Activated T-cell treated with anti-CD3 and anti-CD28 coated beads for 24 hours (primary cell): Measurements from ENCODE around the gene PLD1.

Experiments
- DNase-seq: peaks from one replicate; pipeline ENCODE4 v3.0.0-alpha.2; 2020; ENCODE audit warnings: low read depth

Gene PLD1

DNA sequence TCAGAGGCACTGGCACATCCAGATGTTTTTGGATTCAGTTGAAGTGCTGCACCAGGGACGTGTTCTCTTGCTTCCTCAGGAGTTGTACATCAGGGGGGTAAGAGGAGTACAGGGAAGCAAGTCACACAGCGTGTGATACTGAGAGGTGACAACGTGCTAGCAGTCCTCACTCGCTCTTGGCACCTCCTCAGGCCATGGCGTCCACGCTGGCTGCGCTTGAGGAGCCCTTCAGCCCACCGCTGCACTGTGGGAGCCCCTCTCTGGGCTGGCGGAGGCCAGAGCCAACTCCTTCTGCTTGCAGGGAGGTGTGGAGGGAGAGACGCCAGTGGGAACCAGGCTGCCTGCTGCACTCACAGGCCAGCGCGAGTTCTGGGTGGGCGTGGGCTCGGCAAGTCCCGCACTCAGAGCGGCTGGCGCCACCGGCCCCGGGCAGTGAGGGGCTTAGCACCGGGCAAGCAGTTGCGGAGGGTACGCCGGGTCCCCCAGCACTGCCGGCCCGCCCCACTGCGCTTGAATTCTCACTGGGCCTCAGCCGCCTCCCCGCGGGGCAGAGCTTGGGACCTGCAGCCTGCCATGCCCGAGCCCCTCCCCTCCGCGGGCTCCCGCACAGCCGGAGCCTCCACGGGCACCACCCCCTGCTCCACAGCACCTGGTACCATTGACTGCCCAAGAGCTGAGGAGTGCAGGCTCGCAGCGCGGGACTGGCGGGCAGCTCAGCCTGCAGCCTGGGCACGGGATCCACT, 64.5 kb downstream of the PLD1 start:
- no peak for DNase-seq

DNA sequence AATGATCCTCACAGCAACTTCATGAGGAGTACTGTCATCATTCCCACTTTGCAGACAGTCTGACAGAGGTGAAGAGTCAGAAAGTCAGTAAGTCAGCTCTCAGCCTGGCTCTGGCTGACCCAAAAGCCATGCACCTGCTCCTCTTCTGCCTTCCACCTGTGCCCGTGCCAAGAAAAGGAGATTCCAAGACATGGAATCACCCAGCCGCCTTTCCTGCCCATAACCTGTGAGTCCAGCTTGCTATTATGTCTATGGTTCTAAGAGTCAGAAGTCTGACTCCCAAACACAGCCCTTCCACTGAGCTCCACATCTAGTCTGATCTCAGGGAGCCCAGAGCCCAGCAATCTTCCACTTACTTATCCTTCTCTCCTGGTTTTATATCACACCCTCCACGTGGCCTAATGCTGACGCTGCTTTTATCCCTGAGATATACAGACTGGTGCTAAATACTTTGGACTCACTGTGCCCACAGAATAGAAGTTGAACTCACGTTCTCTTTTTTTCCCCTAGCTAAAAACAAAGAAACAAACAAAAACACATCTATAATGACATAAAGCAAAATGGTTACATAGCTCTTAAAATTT, 66.0 kb downstream of the PLD1 start:
- no peak for DNase-seq

DNA sequence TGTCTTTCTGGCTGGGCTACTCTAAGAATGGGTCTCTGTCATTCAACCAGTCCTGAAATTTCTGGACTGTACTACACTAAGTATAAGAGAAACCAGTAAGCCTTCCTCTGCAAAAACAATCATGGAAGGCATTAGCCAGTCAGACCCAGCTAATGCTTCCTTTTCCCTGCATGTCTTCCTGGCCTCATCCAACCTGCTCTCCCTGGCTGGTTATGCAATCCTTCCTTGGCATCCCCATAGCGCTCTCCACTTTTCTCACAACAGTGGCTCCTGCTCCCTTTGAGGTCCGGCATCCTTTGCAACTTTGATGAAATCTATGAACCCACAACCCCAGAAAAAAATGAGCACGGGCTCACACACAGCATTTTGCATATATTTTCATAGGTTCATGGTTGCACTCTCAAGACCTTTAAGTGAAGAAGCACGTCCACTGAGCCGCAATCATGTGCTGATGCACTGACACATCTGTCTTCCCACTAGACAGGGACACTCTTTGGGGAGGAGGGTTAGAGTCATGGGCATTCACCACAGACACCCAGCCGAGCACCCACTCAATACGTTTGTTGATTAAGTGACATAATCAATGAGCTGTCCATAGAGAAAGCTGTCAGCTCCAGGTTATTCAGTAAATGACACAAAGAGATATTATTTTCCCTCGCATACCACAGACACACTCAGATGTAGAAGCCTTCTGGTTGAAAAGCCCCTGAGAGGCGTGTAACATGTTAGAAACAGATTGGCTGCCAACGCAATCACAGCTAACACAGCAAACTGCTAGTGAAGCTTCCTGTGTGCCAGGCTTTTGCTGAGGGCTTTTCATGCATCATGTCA, 66.7 kb downstream of the PLD1 start:
- DNase-seq, result no peak

DNA sequence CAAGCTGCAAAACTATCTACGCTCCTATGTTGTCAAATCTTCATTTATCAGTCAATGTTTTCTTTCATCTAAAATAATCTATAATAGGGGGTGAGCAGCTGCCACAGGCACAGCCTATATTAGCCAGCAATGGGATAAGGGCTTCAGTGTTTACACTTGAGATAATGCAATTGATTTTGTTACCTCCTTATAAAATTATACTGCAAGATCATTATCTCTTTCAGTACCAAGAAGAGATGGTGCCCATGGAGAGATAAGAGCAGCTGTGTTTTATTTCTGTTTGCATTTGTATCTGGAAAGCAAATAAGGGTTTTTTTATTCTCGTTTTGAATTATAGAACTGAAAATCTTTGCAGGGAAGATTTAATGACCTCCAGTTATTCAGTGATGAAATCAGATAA, 68.9 kb downstream of the PLD1 start:
- DNase-seq, result no peak

DNA sequence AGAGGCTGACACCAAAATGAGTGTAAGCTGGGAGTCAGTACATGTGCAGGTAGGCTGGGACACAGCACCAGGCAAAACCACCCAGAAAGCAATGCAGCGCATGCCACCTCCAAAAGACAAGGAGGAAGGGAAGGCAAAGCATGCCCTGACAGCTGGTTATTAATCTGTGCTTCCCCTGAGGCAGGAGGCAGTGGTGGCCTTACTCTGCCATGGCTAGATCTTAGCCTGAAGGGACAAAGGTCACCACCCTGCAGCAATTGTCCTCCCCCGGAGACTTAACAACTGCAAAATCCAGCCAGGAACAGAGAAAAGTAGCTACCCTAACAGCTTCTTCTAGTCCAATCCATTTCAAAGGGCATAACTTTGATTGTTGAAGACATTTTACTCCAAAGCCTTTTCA, 73.7 kb downstream of the PLD1 start:
- DNase-seq, result no peak

DNA sequence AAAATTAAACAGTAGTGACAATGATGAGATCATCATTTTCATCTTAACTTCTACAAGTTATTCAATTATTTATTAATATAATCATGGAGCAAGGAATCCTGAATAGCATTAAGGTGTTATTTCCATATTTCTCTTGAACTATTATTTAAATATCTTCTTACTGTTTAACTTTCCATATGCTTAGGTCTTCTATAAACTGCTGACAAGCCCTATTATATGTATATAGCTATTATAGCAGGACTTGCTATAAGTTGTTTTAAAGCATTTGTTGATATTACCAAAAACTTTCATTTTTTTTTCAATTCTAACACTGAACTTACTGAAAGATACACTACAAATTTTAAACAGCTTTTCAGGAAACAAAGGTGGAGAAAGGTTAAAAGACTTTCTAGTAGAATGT, 76.7 kb downstream of the PLD1 start:
- DNase-seq, result no peak

DNA sequence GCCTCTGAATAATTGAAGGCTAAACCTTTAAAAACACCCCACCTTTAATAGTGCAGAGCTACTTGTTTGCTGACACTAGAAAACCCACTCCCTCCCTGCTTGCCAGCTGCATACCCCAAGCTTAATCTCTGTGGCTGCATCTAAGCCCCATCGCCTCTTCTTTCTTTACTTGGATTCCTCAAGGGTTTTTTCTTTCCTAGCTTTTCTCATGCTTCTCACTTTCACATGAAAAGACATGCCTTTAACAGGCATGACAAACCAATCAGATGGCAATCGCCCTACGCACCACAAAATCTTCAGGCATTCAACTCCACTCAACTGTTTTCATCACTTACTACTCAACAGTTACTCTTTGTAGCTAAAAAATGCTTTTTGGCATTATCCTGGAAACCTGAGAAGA, 77.5 kb downstream of the PLD1 start:
- no peak for DNase-seq

DNA sequence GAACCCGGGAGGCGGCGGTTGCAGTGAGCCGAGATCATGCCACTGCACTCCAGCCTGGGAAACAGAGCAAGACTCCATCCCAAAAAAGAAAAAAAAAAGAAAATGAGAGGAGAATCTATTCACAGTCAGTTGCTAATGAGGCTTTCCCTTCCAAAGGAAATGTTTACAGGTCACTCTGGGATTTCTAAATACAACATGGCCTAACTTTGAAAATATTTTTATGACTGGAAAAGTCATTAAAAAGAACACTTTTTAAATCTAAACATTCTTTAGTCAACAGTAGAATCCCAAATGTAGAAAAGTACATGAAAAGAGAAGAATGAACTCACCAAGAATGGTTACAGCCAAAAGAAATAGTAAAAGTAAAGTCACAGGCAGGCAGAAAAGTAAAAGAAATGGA, 78.6 kb downstream of the PLD1 start:
- DNase-seq, result no peak

DNA sequence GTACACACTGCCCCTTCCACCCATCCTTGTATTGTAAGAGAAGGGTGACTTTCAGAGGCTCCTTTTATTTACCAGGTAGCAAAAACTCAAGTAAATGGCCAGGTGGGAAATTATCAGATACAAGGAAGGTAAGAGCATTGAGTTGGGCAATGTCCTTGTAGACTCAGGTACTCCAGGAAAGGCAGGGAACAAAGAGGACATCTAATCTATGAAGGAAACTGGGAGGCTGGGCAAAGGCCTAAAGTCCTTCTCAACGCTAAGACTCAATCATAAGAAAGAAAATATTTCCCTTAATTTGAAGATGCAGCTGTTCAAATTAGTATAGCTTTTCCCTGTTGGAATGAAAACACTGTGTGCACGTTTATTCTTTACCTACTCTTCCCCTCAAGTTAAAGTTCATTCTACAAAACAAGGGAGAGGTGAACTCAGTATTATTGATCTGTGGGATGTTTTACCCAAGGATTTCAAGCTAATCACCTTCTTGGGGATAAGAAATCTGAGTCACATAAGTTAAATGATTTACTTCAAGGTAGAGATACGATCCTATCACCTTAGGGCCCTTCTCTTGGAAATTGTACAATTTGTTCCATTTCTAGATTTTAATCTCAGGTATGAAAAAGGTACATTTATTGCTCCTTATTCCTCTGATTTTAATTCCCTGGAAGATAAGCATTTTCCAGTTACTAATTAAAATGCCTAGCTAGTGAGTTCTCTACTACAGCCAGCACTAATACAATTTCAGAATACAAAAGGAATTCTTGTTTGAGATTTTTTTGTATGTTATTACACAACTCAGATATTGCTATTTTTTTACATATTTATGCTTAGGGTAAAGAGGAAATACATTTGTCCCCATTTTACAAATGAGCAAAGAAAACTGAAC, 80.6 kb downstream of the PLD1 start:
- no peak for DNase-seq

DNA sequence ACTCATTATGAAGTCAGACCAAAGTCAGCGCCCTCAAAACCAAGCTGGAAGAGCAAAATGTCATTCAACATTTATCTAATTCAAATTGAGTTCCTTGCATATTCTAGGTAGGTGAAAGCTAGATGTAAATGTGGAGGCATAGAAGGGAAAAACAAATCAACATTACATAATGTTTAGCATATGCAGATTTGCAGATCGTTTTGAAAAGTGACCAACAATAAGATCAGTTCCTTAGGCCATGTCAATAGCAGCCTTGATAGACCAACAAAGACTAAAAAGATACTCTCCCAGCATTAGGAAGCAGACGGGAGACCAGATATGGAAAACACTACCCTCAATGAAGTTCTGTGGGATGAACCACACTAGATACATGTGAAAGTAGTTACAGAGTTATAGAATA, 83.0 kb downstream of the PLD1 start:
- DNase-seq, result no peak

DNA sequence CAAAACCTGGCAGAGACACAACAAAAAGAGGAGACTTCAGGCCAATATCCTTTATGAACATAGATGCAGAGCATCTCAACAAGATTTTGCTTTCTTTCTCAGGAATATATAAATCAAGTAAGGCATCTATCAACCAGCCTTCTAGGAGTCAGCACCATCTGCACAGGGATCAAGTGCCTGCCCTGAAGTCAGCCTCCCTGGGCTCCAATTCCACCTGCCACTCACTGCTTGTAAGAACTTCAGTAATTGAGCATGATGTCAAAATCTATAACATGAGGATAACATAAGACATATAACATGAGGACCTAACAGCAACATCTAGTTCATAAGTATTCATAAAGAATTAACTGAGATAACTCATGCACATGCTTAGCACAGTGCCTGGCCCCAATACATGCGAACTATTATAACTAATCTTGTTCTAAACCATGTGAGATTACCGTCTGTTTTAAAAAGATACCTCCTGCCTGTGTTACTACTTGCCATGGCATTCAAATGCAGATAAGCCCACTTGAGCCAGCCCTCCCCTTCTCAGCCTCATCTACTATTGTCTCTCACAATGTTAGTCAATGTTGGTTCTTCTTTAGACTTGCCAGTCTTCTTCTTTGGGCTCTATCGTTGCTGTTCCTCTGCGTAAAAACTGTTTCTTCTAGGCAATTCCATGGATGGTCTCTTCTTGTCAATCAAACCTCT, 91.6 kb downstream of the PLD1 start:
- DNase-seq, result no peak

DNA sequence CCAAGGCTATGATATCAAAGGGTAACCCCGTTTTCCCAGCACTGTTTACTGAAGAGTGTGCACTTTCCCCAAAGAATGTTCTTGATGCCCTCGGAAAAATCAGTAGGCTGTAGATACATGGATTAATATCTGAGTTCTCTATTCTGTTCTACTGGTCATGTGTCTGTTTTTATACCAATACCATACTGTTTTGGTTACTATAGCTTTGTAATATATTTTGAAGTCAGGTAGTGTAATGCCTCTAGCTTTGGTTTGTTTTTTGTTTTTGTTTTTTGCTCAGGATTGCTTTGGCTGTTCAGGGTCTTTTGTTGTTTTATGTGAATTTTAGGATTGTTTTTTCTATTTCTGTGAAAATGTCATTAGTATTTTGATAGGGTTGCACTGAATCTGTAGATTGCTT, 95.1 kb downstream of the PLD1 start:
- no peak for DNase-seq

DNA sequence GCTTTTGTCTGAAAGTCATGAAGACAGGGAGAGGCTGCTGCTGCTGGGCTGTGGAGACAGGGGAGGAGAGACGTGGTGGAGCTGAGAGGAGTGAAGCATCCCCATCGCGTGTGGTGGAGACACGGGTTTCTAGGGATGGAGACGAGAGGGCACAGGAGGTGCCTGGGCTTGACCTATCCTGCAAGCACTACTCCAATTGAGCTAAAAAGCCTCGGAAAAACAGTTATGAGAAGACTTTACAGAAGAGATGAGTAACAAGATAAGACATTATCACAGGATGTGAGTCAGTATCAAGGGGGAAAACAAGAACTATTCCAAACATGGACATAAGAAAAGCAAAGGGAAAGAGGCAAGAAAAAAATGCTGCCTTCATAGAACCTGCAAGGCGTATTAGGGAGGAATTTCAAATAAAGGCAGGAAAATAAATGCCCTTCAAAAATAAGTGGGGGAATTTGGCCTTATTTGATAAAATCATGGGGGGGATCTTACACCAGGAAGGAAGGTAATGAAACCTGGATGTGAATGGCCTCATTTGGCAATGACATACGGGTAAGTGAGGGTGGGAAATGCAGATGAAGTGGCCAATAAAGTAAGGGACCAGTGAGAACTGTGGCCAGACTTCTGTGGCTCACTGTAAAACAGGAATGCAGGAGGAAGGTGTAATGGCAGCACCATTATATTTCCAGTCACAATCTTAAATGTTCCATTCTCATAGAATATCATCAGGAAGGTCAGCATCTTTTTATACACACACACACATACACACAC, 97.9 kb downstream of the PLD1 start:
- DNase-seq, result no peak

DNA sequence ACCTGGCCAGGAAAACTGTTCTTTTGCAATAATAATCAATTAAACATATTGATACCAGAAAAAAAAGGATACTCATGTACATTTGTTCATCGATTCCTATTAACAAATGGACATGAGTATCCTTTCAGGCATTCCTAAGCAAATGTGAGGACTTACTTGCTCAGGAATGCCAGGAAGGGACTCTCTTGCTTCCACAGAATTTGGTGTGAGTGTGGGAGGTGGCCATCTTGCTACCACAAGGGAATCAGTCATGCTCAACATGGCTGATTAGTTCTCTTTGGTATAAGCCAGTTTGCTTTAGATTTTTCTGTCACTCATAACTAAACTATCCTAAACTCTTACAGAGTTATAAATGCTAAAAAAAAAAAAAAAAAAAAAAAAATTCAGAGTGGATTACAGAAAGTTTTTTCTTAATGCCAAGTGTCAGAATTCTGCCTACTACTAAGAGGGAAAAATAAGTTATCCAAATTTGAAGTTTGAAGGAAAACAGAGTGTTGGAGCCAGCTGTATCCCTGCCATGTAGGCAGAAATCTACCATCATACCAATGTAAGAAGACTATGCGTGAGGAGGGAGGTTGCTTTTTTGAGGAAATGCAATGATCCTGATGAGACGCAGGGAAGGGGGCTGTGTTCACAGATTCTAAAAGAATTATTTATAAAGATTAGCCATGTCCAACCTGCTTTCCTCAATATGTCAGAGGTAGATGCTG, 98.7 kb downstream of the PLD1 start:
- DNase-seq, result no peak

DNA sequence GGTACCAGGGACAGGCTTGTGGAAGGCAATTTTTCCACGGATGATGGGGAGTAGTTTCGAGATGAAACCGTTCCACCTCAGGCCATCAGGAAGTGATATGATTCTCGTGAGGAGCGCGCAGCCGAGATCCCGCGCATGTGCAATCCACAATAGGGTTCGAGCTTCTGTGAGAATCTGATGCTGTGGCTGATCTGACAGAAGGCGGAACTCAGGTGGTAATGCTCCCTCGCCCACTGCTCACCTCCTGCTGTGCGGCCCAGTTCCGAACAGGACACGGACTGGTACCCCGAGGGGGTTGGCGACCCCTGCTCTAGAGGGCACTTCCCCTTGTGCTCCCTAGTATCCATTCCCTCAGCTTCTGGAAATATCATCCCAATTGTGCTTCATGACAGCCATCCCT, 99.9 kb downstream of the PLD1 start:
- no peak for DNase-seq

DNA sequence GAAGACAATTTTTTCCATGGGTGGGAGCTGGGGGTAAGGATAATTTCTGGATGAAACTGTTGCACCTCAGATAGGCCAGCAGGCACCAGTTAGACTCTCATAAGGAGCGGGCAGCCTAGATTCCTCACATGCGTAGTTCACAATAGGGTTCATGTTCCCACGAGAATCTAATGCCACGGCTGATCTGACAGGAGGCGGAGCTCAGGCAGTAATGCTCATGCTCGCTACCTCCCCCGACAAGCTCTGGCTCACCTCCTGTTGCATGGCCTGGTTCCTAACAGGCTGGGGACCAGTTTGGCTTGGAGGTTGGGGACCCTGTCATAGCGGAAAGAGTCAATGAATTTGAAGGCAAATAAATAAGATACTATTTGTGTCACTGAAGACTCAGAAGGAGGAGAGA, 105.5 kb downstream of the PLD1 start:
- DNase-seq, result no peak

DNA sequence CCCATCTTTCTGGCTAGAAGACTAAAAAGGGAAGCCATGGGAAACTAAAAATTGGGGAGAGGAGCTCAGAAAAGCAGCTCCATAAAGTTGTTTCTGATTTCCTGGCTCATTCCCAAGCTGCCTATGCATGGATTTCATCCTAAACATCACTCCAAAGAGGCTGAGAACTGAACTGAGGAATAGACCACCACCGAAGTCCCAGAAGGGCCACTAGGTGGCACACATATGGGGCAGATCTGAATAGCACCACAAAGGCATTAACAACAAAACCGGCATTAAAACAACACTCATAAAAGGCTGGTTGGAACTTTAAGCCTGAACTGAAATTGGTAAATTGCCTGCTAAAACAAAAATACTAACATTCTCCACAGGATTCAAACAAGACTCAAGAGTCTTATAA, 106.3 kb downstream of the PLD1 start:
- peak; percentile 0 for DNase-seq

DNA sequence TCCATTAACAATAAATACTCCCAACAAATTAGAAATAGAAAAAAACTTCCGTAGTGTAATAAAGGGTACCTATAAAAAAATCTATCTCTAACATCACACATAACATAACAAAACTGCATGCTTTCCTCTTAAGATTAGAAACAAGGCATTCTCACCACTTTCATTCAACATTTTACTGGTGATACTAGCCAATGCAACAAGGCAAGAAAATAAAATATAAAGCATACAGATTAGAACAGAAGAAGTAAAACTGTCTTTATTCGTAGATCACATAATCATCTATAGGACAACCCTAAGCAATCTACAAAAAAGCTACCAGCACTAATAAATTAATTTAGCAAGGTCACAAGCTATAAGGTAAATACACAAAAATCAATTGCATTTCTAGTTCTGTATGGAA, 107.1 kb downstream of the PLD1 start:
- no peak for DNase-seq

DNA sequence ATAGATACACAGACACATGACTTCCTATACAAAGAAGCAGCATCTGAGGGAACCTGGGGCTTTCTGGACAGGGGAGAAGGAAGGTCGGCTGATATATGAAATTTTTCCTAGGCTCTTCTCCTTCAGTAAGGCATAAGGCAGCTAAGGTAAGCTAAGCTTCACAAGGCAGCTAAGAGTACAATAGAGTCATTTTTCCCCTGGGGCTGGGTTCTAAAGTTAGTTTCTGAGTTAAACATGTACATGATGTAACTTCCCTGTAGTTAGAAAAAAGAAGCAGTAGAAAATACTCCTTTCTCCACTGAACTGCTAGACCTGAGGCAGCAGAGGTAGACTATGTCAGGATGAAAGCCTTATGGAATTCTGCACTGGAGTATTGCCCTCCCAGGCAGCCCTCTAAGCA, 109.6 kb downstream of the PLD1 start:
- no peak for DNase-seq

DNA sequence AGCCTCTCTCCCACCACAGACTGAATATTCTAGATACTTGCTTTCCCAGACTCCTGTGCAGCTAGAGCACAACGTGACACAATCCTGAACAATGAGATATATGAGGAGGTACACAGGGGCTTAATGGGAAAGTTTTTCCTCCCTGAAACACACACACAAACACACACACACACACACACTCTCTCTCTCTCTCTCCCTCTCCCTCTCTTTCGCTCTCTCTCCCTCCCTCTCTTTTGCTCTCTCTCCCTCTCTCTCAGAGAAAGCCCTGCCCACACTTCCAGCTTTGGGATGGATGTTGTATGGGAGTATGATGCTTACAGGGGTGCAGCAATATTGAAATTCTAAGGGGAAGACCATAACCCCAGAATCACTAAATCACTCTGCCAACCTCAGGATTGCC, 110.1 kb downstream of the PLD1 start:
- no peak for DNase-seq
